GM19463 (cell line): ENCODE measurements around the gene TMEM218.
A peak's percentile ranks its signal among the peaks of the same experiment; 100 is the strongest.

Experiments
- ATAC-seq: cut with Tn5 transposase; IDR thresholded peaks from one replicate; pipeline ENCODE4 v1.9.1; 2021; ENCODE audit warnings: mild to moderate bottlenecking, moderate library complexity; ENCODE audit not compliant: unreplicated experiment

The TMEM218 gene

DNA sequence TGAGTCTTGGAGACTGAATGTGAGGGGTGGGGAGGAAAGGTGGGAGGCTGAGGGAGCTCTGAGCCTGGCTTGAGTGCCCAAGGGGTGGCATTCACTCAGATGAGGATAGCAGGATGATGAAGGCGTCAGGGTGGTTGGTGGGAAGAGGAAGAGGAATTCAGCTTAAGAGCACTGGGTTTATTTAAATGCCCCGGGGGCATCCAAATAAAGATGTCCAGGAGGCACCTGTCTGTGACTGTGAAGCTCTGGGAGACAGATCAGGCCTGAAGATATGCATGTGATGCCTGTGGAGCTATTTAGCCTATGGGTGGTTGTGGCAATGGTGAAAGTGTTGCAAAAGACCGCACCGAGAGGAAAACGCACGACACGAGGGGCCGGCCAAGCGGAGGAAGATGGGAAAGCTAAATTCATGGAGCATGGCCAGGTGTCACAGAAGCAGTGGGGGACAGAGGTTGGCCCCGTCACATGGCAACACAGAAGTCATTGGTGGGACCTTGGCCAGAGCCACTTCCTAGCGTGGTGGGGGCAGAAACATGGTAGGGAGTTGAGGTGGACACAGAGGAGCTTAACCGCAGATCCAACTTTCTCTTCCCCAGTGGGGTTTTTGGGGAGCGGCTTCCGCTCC, 32.8 kb downstream of the TMEM218 start:
- no peak for ATAC-seq

- ATAC-seq = no peak
Measured at GRCh38 chr11:125078016-125078415, 33.4 kb downstream of the TMEM218 start.

DNA sequence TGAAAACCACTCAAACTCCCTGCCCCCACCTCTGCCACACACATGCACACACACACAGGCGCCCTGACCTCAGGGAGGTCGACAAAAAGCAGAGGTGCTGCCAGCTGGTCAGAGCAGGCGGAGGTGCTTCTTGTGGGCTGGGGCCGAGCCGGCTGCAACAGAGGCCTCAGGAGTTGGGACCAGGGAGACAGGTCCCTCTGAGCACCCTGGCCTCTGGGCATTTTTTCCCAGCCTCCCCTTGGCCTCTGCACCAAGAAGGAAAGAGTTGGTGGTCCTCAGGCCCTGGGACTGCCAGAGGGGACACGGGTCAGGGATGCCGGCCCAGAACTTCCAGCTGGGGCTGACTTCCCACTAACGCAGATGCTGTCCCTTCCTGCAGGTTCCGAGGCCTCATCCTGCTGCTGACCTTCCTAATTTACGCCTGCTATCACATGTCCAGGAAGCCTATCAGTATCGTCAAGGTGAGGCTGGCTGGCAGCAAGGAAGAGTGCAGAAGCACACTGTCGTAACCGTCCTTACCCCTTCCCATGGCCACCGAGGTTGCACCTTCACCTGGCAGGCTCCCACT, 35.0 kb downstream of the TMEM218 start:
- no peak for ATAC-seq

DNA sequence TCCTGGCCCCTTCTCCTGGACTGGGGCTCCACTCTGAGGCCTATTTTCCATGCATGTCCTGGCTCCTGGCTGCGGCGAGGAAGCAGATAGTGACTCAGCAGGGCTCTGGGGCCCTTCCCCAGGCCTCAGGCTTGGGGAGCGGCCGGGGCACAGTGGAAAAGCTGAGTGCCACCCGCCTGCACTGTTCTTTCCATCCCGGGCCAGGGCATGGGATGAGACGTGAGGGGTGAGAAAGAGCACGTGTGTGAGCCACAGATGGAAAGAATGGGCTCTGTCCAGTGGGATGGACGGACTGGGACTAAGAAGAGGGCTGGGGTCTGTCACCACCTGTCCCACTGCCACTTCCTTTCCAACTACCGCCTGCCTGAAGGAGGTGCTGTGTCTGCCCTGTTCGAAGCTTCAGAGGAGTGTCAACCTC, 35.5 kb downstream of the TMEM218 start:
- no peak for ATAC-seq

GRCh38 chr11:125075242-125075625, 36.2 kb downstream of the TMEM218 start:
- ATAC-seq = no peak

GRCh38 chr11:125074511-125075241, 36.8 kb downstream of the TMEM218 start:
- no peak for ATAC-seq

GRCh38 chr11:125073616-125074483, 37.6 kb downstream of the TMEM218 start:
- ATAC-seq = no peak

- no peak for ATAC-seq
Measured at GRCh38 chr11:125072961-125073590, 38.4 kb downstream of the TMEM218 start.

GRCh38 chr11:125072218-125072960, 39.0 kb downstream of the TMEM218 start:
- ATAC-seq = peak; percentile 67

DNA sequence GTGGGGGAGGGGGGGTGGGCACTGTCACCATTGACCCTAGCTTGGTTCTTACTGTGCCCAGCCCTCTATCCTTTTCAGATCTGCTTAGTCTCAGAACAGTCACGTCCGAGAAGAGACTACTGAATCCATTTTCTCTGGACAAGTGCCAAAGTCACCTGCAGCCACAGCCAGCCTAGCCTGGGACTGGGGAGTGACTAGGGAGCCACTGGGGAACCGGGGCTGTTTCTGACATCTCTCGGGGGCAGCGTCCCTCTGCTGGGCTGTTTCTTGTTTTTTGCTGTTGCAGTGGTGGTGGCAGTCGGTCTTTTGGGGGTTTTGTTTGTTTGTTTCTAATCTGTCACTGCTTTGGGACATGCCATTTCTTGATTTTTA, 39.6 kb downstream of the TMEM218 start:
- ATAC-seq = no peak

DNA sequence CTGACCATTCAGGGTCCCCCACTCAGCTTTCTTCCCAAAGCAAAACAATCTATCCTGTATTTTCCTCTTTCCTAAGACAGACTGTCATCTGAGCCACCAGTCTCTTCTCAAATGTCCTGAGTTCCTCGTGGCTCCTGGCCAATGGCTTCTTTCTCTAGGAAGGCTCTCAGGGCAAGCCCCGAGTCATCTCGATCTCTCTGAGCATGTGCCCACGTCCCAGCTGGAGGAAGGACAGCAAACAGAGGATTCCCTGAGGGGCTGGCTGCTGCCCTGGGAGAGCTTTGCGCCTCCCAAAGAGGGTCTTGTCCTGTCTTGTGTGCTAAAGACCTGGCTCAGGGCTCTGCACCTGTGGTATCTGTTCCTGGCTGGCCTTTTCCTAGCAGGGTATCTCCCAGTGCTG, 40.0 kb downstream of the TMEM218 start:
- no peak for ATAC-seq

DNA sequence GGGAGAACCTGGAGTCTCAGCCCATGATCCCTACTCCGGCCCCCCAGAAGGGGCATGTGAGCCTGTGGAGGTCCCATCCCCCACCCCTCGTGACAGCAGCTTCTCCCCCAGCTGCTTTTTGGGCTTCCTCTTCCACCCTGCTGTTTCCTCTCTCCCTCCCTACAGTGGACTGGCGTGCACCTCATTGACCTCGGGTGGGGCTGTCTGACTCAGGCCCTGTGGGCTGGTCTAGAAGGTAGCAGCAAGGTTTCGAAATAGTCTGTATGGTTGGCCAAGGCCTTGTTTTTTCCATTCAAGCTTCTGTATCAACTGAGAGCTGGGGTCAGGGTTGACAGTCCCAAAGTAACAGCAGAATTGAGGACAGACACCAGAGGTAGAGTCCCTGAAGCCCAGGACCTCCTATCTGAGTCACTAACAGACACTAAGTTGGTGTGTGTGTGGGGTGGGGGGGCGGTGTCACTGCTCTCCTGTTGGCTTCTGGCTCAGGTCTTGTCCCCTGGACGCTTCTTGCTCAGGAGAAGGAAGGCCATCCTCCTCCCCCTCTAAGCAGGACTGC, 40.6 kb downstream of the TMEM218 start:
- ATAC-seq = peak; percentile 66

DNA sequence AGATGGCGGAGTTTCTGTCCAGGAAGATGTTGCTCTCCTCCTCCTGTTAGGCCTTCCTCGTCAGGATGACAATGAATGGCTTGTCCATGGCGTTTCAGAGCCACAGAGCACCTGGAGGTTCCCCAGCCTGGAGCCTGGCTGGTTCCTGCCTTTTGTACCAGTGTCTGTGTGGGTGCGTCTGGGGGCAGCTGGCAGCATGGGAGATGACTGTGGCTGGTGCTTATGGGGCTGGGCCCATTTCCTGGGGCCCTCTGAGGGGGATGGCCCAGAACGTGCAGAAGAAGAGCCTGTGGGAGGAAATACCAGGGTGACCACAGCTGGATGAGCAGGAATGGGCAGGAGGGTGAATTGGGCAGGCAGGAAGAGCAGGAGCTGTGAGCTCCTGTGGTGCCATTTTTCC, 41.6 kb downstream of the TMEM218 start:
- no peak for ATAC-seq

- ATAC-seq = no peak
Measured at GRCh38 chr11:125069008-125069407, 42.4 kb downstream of the TMEM218 start.

GRCh38 chr11:125068368-125068767, 43.1 kb downstream of the TMEM218 start:
- ATAC-seq = no peak

GRCh38 chr11:125064070-125064469, 47.4 kb downstream of the TMEM218 start:
- ATAC-seq = no peak

DNA sequence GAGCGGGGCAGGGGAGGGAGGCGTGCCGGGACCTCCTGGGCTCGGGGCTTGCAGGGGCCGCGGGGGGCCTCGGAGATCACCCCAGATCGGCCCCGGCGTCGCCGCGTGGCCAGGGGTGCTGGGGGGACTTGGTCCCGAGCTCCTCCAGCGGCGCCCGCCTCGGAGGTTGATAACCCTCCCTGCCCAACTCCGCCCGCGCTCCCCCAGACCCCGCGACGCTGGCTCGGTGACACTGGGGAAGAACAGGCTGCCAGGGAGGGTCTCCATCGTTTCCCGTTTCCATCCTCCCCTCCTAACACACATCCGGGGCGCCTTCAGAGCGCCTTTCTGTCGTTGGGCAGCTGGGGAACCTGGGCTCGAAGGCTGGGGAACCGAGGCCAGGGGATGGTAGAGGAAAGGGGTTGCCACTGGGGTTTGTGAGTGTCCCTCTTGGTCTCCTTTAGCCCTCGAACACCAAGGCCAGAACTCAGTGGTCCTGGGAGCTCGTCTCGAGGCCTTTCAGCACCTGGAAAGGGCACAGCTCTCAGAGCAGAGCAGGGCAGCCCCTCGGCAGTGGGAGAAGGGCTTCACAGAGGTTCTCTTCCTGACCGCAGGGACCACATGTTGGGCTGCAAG, 47.9 kb downstream of the TMEM218 start:
- peak; percentile 22 for ATAC-seq

GRCh38 chr11:125062931-125063428, 48.4 kb downstream of the TMEM218 start, which contains the start of gene SLC37A2:
Gene SLC37A2 (plus strand): TSS chr11:125063305. CDS start chr11:125063368, 63 bp downstream.
- ATAC-seq = peak; percentile 84
